CD4-positive, alpha-beta T cell treated with Interferon gamma for 1 hour (primary cell): ENCODE results near the gene ASB3.
"Not testable (repeated sequence)": the region's sequence is repeated elsewhere in the genome, so short reads cannot be mapped to it uniquely, and the experiment has no call there.

Source experiments
- DNase-seq: peaks from one replicate; pipeline ENCODE4 v3.0.0-alpha.2; 2020

ASB3 gene

DNA sequence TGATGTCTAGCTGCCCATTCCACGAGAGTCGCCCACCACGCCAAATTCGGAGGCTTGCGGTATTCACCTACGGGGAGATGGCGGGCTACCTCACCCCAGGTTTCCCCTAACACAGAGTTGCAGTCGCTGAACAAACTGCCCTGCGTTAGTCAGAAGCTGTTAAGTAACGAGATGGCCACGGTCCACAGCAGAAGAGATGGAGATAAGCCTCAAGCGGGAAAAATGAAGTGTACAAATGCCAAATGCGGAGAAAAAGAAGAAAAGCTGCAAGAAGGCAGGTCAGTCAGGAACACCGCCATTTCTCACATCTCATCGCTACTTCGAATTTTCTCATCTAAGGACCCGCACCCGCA lies 425 bp downstream of the ASB3 start:
- peak; percentile 4 for DNase-seq

DNA sequence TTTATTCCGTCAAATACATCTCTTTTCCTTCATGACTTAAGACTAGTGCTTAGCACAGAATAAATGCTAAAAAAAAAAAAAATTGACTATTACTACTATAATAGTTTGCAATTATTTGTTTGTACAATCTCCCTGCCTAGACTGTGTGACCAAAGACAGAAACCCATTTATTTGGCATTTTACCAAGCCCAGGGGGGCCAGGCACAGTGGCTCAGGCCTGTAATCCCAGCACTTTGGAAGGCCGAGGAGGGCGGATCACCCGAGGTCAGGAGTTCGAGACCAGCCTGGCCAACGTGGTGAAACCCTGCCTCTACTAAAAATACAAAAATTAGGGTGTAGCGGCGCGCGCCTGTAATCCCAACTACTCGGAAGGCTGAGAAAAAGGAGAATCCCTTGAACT lies 1.4 kb downstream of the ASB3 start:
- no peak for DNase-seq

DNA sequence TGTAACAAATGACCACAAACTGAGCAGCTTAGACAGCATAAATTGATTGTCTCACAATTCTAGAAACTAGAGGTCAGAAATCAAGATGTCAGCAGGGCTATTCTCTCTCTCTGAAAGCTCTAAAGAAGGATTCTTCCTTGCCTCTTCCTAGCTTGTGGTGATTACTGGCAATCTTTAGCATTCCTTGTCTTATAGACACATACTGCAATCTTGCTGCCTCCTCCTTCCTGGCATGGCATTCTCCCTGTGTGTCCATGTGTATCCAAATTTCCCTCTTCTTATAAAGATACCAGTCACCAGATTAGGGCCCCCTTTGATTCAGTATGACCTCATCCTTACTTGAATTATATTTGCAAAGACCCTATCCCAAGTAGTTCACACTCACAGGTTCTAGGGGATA lies 2.3 kb downstream of the ASB3 start:
- DNase-seq, result no peak

- DNase-seq, result no peak
Measured at GRCh38 chr2:53782676-53783075, 4.1 kb downstream of the ASB3 start.

GRCh38 chr2:53780056-53780455 lies 6.7 kb downstream of the ASB3 start:
- DNase-seq, result no peak

- no peak for DNase-seq
Measured at GRCh38 chr2:53778536-53779162, 8.1 kb downstream of the ASB3 start.

GRCh38 chr2:53777134-53777533 lies 9.6 kb downstream of the ASB3 start:
- DNase-seq, result no peak

DNA sequence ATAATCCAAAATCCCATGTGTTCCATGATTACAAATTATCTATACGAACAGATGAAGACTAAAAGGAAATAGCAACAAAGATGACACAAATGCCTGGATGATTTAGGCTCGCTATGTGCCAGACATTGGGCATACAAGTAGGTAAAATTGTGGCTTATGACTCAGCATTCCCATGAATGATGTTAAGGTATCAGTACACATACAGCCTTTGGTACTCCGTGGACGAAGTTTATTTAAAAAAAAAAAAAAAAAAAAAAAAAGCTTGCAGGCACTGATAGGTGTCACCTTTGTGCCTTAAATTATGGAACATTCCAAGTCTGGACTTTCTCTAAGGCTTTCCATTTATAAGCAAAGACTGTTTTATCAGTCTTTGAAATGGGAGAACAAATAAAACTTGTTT lies 16.5 kb downstream of the ASB3 start:
- no peak for DNase-seq

- DNase-seq, result no peak
Measured at GRCh38 chr2:53769318-53769945, 17.3 kb downstream of the ASB3 start.

DNA sequence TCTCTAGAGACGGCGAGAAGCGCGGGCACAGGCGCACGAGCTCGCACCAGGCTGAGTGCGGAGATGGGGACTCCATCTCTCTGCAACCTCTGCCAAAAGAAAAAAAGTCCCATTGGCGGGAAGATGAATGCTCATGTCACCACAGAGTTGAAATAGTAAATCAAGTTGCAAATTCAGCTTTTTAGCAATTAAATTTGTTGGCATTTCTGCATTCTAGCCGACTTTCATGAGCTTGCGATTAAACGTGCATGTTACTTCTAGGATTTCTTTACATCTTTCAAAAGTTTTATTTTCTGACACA lies 18.6 kb downstream of the ASB3 start:
- DNase-seq, result no peak

- peak; percentile 85 for DNase-seq
Measured at GRCh38 chr2:53767405-53768241, 19.1 kb downstream of the ASB3 start, which contains the start of gene CHAC2. Gene CHAC2 (plus strand): TSS chr2:53767804. CDS start chr2:53767887, 83 bp downstream.

- no peak for DNase-seq
Measured at GRCh38 chr2:53765767-53766166, 21.0 kb downstream of the ASB3 start.

GRCh38 chr2:53757206-53757605 lies 29.5 kb downstream of the ASB3 start:
- not testable (repeated sequence) for DNase-seq

DNA sequence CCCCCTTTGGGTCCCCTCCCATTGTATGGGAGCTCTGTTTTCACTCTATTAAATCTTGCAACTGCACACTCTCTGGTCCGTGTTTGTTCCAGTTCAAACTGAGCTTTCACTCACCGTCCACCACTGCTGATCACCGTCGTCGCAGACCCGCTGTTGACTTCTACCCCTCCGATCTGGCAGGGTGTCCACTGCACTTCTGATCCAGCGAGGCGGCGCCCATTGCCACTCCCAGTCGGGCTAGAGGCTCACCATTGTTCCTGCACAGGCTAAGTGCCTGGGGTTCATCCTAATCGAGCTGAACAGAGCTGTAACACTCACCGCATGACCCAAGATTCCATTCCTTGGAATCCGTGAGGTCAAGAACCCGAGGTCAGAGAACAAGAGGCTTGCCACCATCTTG lies 30.1 kb downstream of the ASB3 start:
- DNase-seq, result no peak

DNA sequence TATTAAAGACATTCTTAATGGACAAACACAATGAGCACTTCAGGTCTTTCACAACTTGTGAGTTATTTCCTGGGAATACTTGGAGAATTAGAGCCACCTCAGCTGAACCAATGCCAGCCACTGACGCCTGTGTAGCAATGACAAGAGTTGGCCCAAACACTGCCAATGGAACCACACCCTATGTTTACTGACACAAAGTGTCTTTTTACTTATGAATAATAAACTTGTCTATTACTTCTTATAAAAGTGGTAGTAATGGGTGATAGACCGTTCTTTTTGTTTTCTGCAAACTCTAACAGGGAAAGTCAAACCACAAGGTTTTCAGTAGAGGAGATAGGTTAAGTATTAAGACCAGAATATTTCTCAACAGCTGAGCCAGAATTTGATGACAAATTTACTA lies 31.6 kb downstream of the ASB3 start:
- DNase-seq, result no peak

DNA sequence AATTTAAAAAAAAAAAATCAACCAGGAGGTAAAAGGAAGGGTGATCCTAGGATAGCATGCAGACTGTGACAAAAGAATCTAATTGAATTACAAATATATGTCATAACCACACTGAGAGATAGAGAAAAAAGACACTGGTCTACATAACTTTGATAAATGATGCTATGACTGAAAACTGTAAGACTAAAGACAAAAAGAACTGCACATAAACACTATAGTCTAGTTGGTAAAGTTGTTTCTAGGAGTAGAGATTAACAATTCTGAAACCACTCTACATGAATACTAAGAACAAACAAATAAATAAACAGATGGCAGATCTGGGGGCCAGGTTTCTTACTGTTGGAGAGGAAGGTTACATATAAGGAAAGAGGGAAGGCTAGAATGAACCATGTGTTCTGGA lies 33.7 kb downstream of the ASB3 start:
- no peak for DNase-seq

GRCh38 chr2:53752385-53752784 lies 34.4 kb downstream of the ASB3 start:
- DNase-seq, result no peak

GRCh38 chr2:53751728-53752127 lies 35.0 kb downstream of the ASB3 start:
- no peak for DNase-seq

DNA sequence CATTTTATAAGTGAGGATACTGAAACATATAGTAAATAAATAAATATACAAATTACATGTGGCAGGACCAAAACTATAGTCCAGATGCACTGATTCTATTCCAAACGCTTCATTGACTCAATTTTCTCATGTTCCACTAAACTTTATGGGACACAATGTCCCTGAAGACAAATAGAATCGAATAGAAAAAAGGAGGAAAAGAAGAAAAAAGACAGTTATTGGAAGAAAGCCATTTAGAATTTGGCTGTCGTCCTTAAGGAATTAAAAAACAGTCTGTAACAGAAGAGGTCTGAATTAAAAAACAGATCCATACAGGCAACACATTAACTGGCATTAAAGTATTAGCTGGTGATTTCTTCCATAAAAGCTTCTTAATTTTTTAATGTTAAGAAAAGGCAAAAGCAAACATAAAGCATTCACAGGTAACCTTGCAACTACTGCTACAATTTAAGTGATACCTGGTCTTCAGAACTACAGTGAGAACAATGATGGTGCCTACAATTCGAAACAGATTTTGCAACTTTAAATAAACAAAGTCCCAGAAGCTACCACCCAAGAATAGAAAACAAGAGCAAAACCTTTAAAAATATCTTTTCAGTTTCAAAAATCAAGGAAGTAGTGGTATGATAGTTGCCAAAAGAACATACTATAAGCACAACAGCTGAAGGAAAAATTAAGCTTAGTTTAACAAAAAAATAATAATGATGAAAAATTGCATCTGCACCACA lies 36.5 kb downstream of the ASB3 start:
- DNase-seq, result no peak

DNA sequence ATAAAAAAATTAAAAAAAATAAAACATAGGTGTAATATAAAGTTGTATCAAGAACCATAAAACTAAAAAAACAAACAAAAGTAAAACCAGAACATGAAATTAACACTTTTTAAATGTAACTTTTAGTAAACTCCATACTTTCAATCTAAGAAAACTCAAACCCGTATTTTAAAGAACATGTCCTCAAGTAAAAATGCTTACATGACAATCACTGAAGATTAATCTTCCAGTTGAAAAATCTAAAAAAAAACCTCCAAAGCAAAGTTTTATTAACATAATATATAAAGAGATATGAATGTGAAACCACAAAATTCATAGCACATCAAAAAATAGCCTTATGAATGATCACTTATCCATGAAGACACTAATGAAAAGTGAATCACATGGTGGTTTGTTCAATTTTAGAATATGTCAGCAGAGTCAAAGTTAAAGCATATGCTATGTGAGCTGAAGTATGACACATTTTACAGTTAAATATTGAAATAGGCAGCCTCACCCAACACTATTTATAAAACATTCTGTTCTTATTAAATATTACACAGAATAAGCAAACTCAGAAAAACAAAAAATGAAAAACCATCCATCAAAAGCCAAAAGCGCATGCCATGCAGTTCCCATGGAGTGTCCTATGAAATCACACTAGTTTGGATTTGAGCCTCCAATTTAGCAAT lies 42.2 kb downstream of the ASB3 start:
- no peak for DNase-seq

GRCh38 chr2:53740170-53740569 lies 46.6 kb downstream of the ASB3 start:
- DNase-seq, result no peak

GRCh38 chr2:53739032-53739431 lies 47.7 kb downstream of the ASB3 start:
- no peak for DNase-seq

GRCh38 chr2:53737091-53737490 lies 49.7 kb downstream of the ASB3 start:
- no peak for DNase-seq
